ENCODE results near the gene CBX4. TPM values are rescaled to one million over a fixed set of nuclear protein-coding genes. Genes with fewer than 3 reads are reported as not detected.

The CBX4 gene
- polyA plus RNA-seq, 1 donor (not counting 4 experiments of a cell fraction or from before 2014, with no cell fraction given): 7.0 TPM

GRCh38 chr17:79845601-79845949, 6.3 kb upstream of the CBX4 start:
- TF ChIP-seq EZH2 (IDR thresholded peaks at IDR 0.05; ENCODE audit: low read length): no peak
- no peak for TF ChIP-seq CTCF (optimal IDR thresholded peaks at IDR 0.05 in 1 of 3, IDR thresholded peaks at IDR 0.05 in 1 of 3, conservative IDR thresholded peaks at IDR 0.05 in 1 of 3; ENCODE audit: extremely low read depth in 1 of 3, insufficient read depth in 2 of 3, low read length in 3 of 3)
- no peak overlapping the region for H3K9ac ChIP-seq (ENCODE audit: control insufficient read depth, extremely low read depth, insufficient read depth, low read length)
- H4K20me1 ChIP-seq (ENCODE audit: control insufficient read depth, extremely low read depth, insufficient read depth, low read length): no peaks in the 10 kb centered on the region
- DNase-seq (ENCODE audit: low read depth, low spot score): no peak
- no peak overlapping the region for H3K27ac ChIP-seq (ENCODE audit: control insufficient read depth, insufficient read depth, low read length)
- peaks cover 37% of the 10 kb centered on the region for H3K27me3 ChIP-seq (ENCODE audit: control insufficient read depth, extremely low read depth, insufficient read depth, low read length)
- peaks cover 18% of the 10 kb centered on the region for H3K4me1 ChIP-seq (ENCODE audit: control insufficient read depth, extremely low read depth, insufficient read depth, low read length)
- no peak overlapping the region for H3K4me3 ChIP-seq (ENCODE audit: control insufficient read depth in 2 of 3, extremely low read depth in 1 of 3, insufficient read depth in 2 of 3, low read depth in 1 of 3, low read length in 3 of 3)
- no peaks in the 10 kb centered on the region for H3K79me2 ChIP-seq (ENCODE audit: control insufficient read depth, insufficient read depth, low read length)
- no peaks in the 10 kb centered on the region for H3K9me1 ChIP-seq (ENCODE audit: control insufficient read depth, extremely low read depth, insufficient read depth, low read length)
- dilution Hi-C loops (cut with MboI; ENCODE audit: extremely low pct_ligation_motif_present, low sequenced_read_pairs): no loop called here
- H3K9me3 ChIP-seq (ENCODE audit: control insufficient read depth, low read depth, low read length): no peaks in the 10 kb centered on the region
- peak overlapping the region; percentile 72 for H2AFZ ChIP-seq (ENCODE audit: control insufficient read depth, low read length)
- no peaks in the 10 kb centered on the region for H3K36me3 ChIP-seq (ENCODE audit: control insufficient read depth in 2 of 2, extremely low read depth in 1 of 2, insufficient read depth in 2 of 2, low read length in 2 of 2)
- peak overlapping the region; percentile 32 for H3K4me2 ChIP-seq (ENCODE audit: control insufficient read depth, extremely low read depth, insufficient read depth, low read depth, low read length)
- no peak for FAIRE-seq

GRCh38 chr17:79844869-79845600, 5.8 kb upstream of the CBX4 start:
- H3K36me3 ChIP-seq (ENCODE audit: control insufficient read depth in 2 of 2, extremely low read depth in 1 of 2, insufficient read depth in 2 of 2, low read length in 2 of 2): no peaks in the 10 kb centered on the region
- no peaks in the 10 kb centered on the region for H4K20me1 ChIP-seq (ENCODE audit: control insufficient read depth, extremely low read depth, insufficient read depth, low read length)
- dilution Hi-C loops (cut with MboI; ENCODE audit: extremely low pct_ligation_motif_present, low sequenced_read_pairs): no loop called here
- H3K27me3 ChIP-seq (ENCODE audit: control insufficient read depth, extremely low read depth, insufficient read depth, low read length): peaks cover 42% of the 10 kb centered on the region
- TF ChIP-seq EZH2 (IDR thresholded peaks at IDR 0.05; ENCODE audit: low read length) (no peak), CTCF (optimal IDR thresholded peaks at IDR 0.05 in 1 of 3, IDR thresholded peaks at IDR 0.05 in 1 of 3, conservative IDR thresholded peaks at IDR 0.05 in 1 of 3; ENCODE audit: extremely low read depth in 1 of 3, insufficient read depth in 2 of 3, low read length in 3 of 3) (peak; percentile 21 to 77 (median 75))
- no peak overlapping the region for H3K27ac ChIP-seq (ENCODE audit: control insufficient read depth, insufficient read depth, low read length)
- FAIRE-seq: no peak
- H3K4me2 ChIP-seq (ENCODE audit: control insufficient read depth, extremely low read depth, insufficient read depth, low read depth, low read length): peak overlapping the region; percentile 32
- H3K9ac ChIP-seq (ENCODE audit: control insufficient read depth, extremely low read depth, insufficient read depth, low read length): no peak overlapping the region
- no peaks in the 10 kb centered on the region for H3K9me1 ChIP-seq (ENCODE audit: control insufficient read depth, extremely low read depth, insufficient read depth, low read length)
- no peaks in the 10 kb centered on the region for H3K79me2 ChIP-seq (ENCODE audit: control insufficient read depth, insufficient read depth, low read length)
- peaks cover 19% of the 10 kb centered on the region for H3K4me1 ChIP-seq (ENCODE audit: control insufficient read depth, extremely low read depth, insufficient read depth, low read length)
- peak overlapping the region; percentile 72 for H2AFZ ChIP-seq (ENCODE audit: control insufficient read depth, low read length)
- DNase-seq (ENCODE audit: low read depth, low spot score): no peak
- no peak overlapping the region for H3K4me3 ChIP-seq (ENCODE audit: control insufficient read depth in 2 of 3, extremely low read depth in 1 of 3, insufficient read depth in 2 of 3, low read depth in 1 of 3, low read length in 3 of 3)
- no peaks in the 10 kb centered on the region for H3K9me3 ChIP-seq (ENCODE audit: control insufficient read depth, low read depth, low read length)

All from keratinocyte (primary cell).